ENCODE results near the gene MAOA. TPM values are rescaled to one million over a fixed set of nuclear protein-coding genes. Genes with fewer than 3 reads are reported as not detected.

The MAOA gene
- total RNA-seq, 1 experiment from 2014 or later = 6.3 TPM

GRCh38 chrX:43728966-43729365 lies 72.9 kb downstream of the MAOA start:
- Histone ChIP-seq H3K9ac (ENCODE audit: low read length) (no peak overlapping the region), H4K20me1 (ENCODE audit: low read length) (no peaks in the 10 kb centered on the region), H3K4me2 (ENCODE audit: low read length) (no peak overlapping the region), H3K36me3 (ENCODE audit: low read depth, low read length) (no peaks in the 10 kb centered on the region), H2AFZ (ENCODE audit: low read length) (no peak overlapping the region), H3K9me3 (ENCODE audit: low read length) (no peaks in the 10 kb centered on the region), H3K79me2 (ENCODE audit: low read length) (no peaks in the 10 kb centered on the region), H3K27me3 (ENCODE audit: low read length) (no peaks in the 10 kb centered on the region), H3K27ac (ENCODE audit: low read length) (no peak overlapping the region), H3K4me3 (ENCODE audit: low read length) (no peak overlapping the region), H3K9me2 (replicated peaks; ENCODE audit: low read length) (no peaks in the 10 kb centered on the region), H3K4me1 (ENCODE audit: insufficient read depth, low read length) (no peaks in the 10 kb centered on the region), H3F3A (ENCODE audit: low read length, unreplicated experiment) (no peaks in the 10 kb centered on the region)
- POLR2A ChIA-PET (ENCODE audit: unreplicated experiment) = no interaction called here
- ATAC-seq (no peak), DNase-seq (no peak)
- intact Hi-C loops (cut with micrococcal nuclease) = no loop called here
- CTCF ChIA-PET = no interaction called here
- no TSS peak for BruUV-seq (replicated peaks)
- TF ChIP-seq, protein P1, sequence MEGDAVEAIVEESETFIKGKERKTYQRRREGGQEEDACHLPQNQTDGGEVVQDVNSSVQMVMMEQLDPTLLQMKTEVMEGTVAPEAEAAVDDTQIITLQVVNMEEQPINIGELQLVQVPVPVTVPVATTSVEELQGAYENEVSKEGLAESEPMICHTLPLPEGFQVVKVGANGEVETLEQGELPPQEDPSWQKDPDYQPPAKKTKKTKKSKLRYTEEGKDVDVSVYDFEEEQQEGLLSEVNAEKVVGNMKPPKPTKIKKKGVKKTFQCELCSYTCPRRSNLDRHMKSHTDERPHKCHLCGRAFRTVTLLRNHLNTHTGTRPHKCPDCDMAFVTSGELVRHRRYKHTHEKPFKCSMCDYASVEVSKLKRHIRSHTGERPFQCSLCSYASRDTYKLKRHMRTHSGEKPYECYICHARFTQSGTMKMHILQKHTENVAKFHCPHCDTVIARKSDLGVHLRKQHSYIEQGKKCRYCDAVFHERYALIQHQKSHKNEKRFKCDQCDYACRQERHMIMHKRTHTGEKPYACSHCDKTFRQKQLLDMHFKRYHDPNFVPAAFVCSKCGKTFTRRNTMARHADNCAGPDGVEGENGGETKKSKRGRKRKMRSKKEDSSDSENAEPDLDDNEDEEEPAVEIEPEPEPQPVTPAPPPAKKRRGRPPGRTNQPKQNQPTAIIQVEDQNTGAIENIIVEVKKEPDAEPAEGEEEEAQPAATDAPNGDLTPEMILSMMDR (conservative IDR thresholded peaks at IDR 0.05; ENCODE audit: low read depth, low read length) = no peak

- no peaks in the 10 kb centered on the region for H3K9me2 ChIP-seq (replicated peaks; ENCODE audit: low read length)
- no peak for ATAC-seq
- no TSS peak for BruUV-seq (replicated peaks)
Observed at GRCh38 chrX:43731086-43731485, 75.0 kb downstream of the MAOA start.

GRCh38 chrX:43733699-43734098 lies 77.6 kb downstream of the MAOA start:
- H3K36me3 ChIP-seq (ENCODE audit: low read depth, low read length) = no peaks in the 10 kb centered on the region
- no peak overlapping the region for H2AFZ ChIP-seq (ENCODE audit: low read length)
- no peak overlapping the region for H3K27ac ChIP-seq (ENCODE audit: low read length)
- H3K9me2 ChIP-seq (replicated peaks; ENCODE audit: low read length) = no peaks in the 10 kb centered on the region
- intact Hi-C loops (cut with micrococcal nuclease) = no loop called here
- H3K4me3 ChIP-seq (ENCODE audit: low read length) = no peak overlapping the region
- H3K9ac ChIP-seq (ENCODE audit: low read length) = no peak overlapping the region
- no peaks in the 10 kb centered on the region for H3K27me3 ChIP-seq (ENCODE audit: low read length)
- ATAC-seq (no peak), DNase-seq (no peak)
- CTCF ChIA-PET = no interaction called here
- H3K79me2 ChIP-seq (ENCODE audit: low read length) = no peaks in the 10 kb centered on the region
- H3K4me1 ChIP-seq (ENCODE audit: insufficient read depth, low read length) = peaks cover 4% of the 10 kb centered on the region; the same call in 1 of the 2 replicates
- no peaks in the 10 kb centered on the region for H4K20me1 ChIP-seq (ENCODE audit: low read length)
- BruUV-seq (replicated peaks) = no TSS peak
- POLR2A ChIA-PET (ENCODE audit: unreplicated experiment) = no interaction called here
- no peak for TF ChIP-seq EZH2phosphoT487 (IDR thresholded peaks at IDR 0.05; ENCODE audit: borderline replicate concordance, low read length)
- TF ChIP-seq EZH2 (IDR thresholded peaks at IDR 0.05; ENCODE audit: low read length, unreplicated experiment) = no peak
- TF ChIP-seq, protein P1 (conservative IDR thresholded peaks at IDR 0.05; ENCODE audit: low read depth, low read length) = no peak
- H3F3A ChIP-seq (ENCODE audit: low read length, unreplicated experiment) = no peaks in the 10 kb centered on the region
- no peak overlapping the region for H3K4me2 ChIP-seq (ENCODE audit: low read length)
- no peaks in the 10 kb centered on the region for H3K9me3 ChIP-seq (ENCODE audit: low read length)

More at GRCh38 chrX:43731086-43731485, 75.0 kb downstream of the MAOA start:
- peaks cover 1% of the 10 kb centered on the region; the same call in 1 of the 2 replicates for H3K4me1 ChIP-seq (ENCODE audit: insufficient read depth, low read length)
- intact Hi-C loops (cut with micrococcal nuclease) = no loop called here
- H3K4me2 ChIP-seq (ENCODE audit: low read length) = no peak overlapping the region
- CTCF ChIA-PET = no interaction called here
- H3K27ac ChIP-seq (ENCODE audit: low read length) = no peak overlapping the region
- no peaks in the 10 kb centered on the region for H3K36me3 ChIP-seq (ENCODE audit: low read depth, low read length)
- H3K79me2 ChIP-seq (ENCODE audit: low read length) = no peaks in the 10 kb centered on the region
- TF ChIP-seq EZH2 (IDR thresholded peaks at IDR 0.05; ENCODE audit: low read length, unreplicated experiment) (no peak), EZH2phosphoT487 (IDR thresholded peaks at IDR 0.05; ENCODE audit: borderline replicate concordance, low read length) (no peak)
- TF ChIP-seq, protein P1 (conservative IDR thresholded peaks at IDR 0.05; ENCODE audit: low read depth, low read length) = no peak
- no peaks in the 10 kb centered on the region for H4K20me1 ChIP-seq (ENCODE audit: low read length)
- H2AFZ ChIP-seq (ENCODE audit: low read length) = no peak overlapping the region
- no peak overlapping the region for H3K9ac ChIP-seq (ENCODE audit: low read length)
- DNase-seq = no peak
- H3K27me3 ChIP-seq (ENCODE audit: low read length) = no peaks in the 10 kb centered on the region
- POLR2A ChIA-PET (ENCODE audit: unreplicated experiment) = no interaction called here
- H3F3A ChIP-seq (ENCODE audit: low read length, unreplicated experiment) = no peaks in the 10 kb centered on the region
- H3K4me3 ChIP-seq (ENCODE audit: low read length) = no peak overlapping the region
- H3K9me3 ChIP-seq (ENCODE audit: low read length) = no peaks in the 10 kb centered on the region
